Suprapubic skin (tissue), 4 donors: ENCODE data around the gene TENM3.

Source experiments
- CTCF ChIP-seq, 2 donors: fragments of 200-600 bp in 1 of 2; fragments of 450-650 bp in 1 of 2; sonication (generic) in 1 of 2; IDR thresholded peaks; one replicate each; pipeline ENCODE4 v1.5.1; 2016 to 2019; ENCODE audit warnings: antibody characterized with exemption in 2 of 2, mild to moderate bottlenecking in 1 of 2, moderate library complexity in 1 of 2
- EP300 ChIP-seq: sonication (generic); formaldehyde crosslinking; IDR thresholded peaks from one replicate; pipeline ENCODE4 v1.6.1; 2017; ENCODE audit warnings: antibody characterized with exemption
- POLR2A ChIP-seq, 2 donors: fragments of 450-650 bp; IDR thresholded peaks; one replicate each; pipeline ENCODE4 v1.6.1; 2017; ENCODE audit warnings: antibody characterized with exemption in 2 of 2, mild to moderate bottlenecking in 2 of 2, moderate library complexity in 2 of 2
- POLR2AphosphoS5 ChIP-seq, 3 donors: sonication (generic); formaldehyde crosslinking; IDR thresholded peaks; one replicate each; pipeline ENCODE4 v1.6.1; 2017; ENCODE audit warnings: antibody characterized with exemption in 3 of 3

- TF ChIP-seq CTCF (IDR thresholded peaks at IDR 0.05): no peak
- no peak for TF ChIP-seq POLR2AphosphoS5 (IDR thresholded peaks at IDR 0.05)
- no peak for TF ChIP-seq EP300
- TF ChIP-seq POLR2A (IDR thresholded peaks at IDR 0.05): no peak
Observed at GRCh38 chr4:182582245-182582644, 339.0 kb downstream of the TENM3 start.
